Activated naive CD4-positive, alpha-beta T cell treated with anti-CD3 and anti-CD28 coated beads, Interleukin-2, amount 50 U/mL, for 72 hours (primary cell): ENCODE measurements around the gene ACP1. TPM values are rescaled to one million over a fixed set of nuclear protein-coding genes. Genes with fewer than 3 reads are reported as not detected.

ENCODE experiments used
- ATAC-seq, 2 donors: fragments of 150-1000 bp; cut with Tn5 transposase; 2 replicates each; pipeline ENCODE4 v1.10.0; 2021; ENCODE audit warnings: mild to moderate bottlenecking in 2 of 2, moderate library complexity in 2 of 2
- DNase-seq, 2 donors: peaks; one replicate each; pipeline ENCODE4 v3.0.0; 2021 to 2022; ENCODE audit warnings: low spot score in 2 of 2
- H3K27ac Mint-ChIP-seq, 2 donors: one replicate each; pipeline ENCODE4 v1.8.0; 2022; ENCODE audit warnings: mild to moderate bottlenecking in 2 of 2, mixed read lengths in 2 of 2
- H3K36me3 Mint-ChIP-seq, 2 donors: one replicate each; pipeline ENCODE4 v1.8.0; 2022; ENCODE audit warnings: mixed read lengths in 2 of 2
- H3K9me3 Mint-ChIP-seq, 2 donors: one replicate each; pipeline ENCODE4 v1.8.0; 2022; ENCODE audit warnings: mixed read lengths in 2 of 2
- total RNA-seq, 2 donors: library from RNA; stranded (reverse); gene quantifications; one replicate each; pipeline ENCODE4 v1.2.3, GENCODE V29; 2022

The ACP1 gene
- total RNA-seq, result 100 to 1,000 TPM; 129 to 130 TPM

GRCh38 chr2:264493-265468, at the start of gene ACP1:
TSS of gene ACP1 (plus strand) at chr2:264947. CDS start at chr2:264965, 18 bp downstream.
- ATAC-seq (peak; percentile 87 to 91), DNase-seq (peak; percentile 91 to 97)
- Mint-ChIP-seq H3K36me3 (peaks cover 1 to 19% of the 10 kb centered on the region in 2 donors), H3K9me3 (no peaks in the 10 kb centered on the region), H3K27ac (peak within 1 kb of the TSS; percentile 92 to 95)

DNA sequence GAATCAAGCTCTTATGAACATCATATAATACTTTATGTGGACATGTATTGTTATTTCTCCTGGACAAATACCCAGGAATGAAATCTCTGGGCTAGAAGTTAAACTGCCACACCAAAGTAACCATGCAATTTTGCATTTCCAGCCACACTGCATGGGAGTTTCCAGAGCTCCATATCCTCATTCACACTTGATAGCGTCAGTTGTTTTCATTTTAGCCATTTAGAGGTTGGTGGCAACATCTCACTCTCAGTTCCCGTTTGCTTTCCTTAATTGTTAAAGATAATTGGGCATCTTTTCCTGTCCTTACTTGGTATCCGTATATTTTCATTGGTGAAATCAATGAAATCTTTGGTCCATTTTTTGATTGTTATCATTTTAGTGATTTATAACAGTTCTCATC, 48.7 kb upstream of the ACP1 start:
- peaks cover 0 to 6% of the 10 kb centered on the region in 2 donors for H3K36me3 Mint-ChIP-seq
- no peak for ATAC-seq
- H3K9me3 Mint-ChIP-seq, result no peaks in the 10 kb centered on the region
- no peak for DNase-seq
- H3K27ac Mint-ChIP-seq, result no peak overlapping the region

GRCh38 chr2:223451-223850, 41.3 kb upstream of the ACP1 start:
- DNase-seq (no peak), ATAC-seq (no peak)
- peaks cover 0 to 14% of the 10 kb centered on the region in 2 donors for H3K36me3 Mint-ChIP-seq
- H3K9me3 Mint-ChIP-seq, result no peaks in the 10 kb centered on the region
- no peak overlapping the region for H3K27ac Mint-ChIP-seq

- peaks cover 0 to 14% of the 10 kb centered on the region in 2 donors for H3K36me3 Mint-ChIP-seq
- no peak overlapping the region for H3K27ac Mint-ChIP-seq
- DNase-seq (no peak), ATAC-seq (no peak)
- H3K9me3 Mint-ChIP-seq, result no peaks in the 10 kb centered on the region
Measured at GRCh38 chr2:223971-224760, 40.6 kb upstream of the ACP1 start.

GRCh38 chr2:228115-228514, 36.6 kb upstream of the ACP1 start:
- H3K36me3 Mint-ChIP-seq, result peaks cover 0 to 14% of the 10 kb centered on the region in 2 donors
- H3K9me3 Mint-ChIP-seq, result no peaks in the 10 kb centered on the region
- ATAC-seq (no peak), DNase-seq (no peak)
- no peak overlapping the region for H3K27ac Mint-ChIP-seq

GRCh38 chr2:228518-229278, 36.0 kb upstream of the ACP1 start:
- Mint-ChIP-seq H3K9me3 (no peaks in the 10 kb centered on the region), H3K36me3 (peaks cover 0 to 14% of the 10 kb centered on the region in 2 donors), H3K27ac (no peak overlapping the region)
- DNase-seq, result no peak
- ATAC-seq, result no peak

DNA sequence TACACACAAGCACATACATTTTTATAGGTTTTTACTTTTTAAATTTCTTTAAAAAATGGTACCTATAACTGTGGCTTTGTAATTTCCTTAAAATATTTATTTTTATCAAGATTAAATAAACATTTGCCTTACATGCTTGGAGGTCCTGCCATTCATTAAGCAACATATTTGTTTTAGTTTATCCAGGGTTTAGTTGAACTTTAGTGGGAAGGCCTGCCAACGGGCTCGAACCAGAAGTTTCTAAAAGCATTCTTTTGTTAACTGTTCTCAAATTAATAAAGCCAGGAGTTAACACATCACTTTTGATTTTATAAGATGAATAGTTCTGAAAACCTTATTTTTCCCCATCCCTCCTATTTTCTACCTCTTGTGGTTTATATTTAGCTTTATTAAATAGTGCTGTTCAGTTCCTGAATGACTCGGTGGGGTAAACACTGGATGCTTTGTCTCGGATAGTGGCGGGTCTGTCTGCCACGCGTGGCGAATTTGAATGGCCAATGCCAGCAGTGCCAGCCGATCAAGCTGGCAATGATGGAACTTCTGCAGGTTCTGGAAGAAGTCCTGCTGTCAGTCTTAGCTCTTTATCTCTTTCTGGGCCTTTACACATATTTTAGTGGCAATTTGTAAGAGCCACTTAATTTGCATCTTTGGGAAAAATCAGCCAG, 33.1 kb upstream of the ACP1 start:
- DNase-seq (no peak), ATAC-seq (no peak)
- H3K36me3 Mint-ChIP-seq, result peaks cover 0 to 16% of the 10 kb centered on the region in 2 donors
- H3K9me3 Mint-ChIP-seq, result no peaks in the 10 kb centered on the region
- no peak overlapping the region for H3K27ac Mint-ChIP-seq

- H3K27ac Mint-ChIP-seq, result no peak overlapping the region
- DNase-seq, result no peak
- H3K36me3 Mint-ChIP-seq, result peaks cover 0 to 10% of the 10 kb centered on the region in 2 donors
- no peak for ATAC-seq
- H3K9me3 Mint-ChIP-seq, result no peaks in the 10 kb centered on the region
Measured at GRCh38 chr2:233030-233429, 31.7 kb upstream of the ACP1 start.

GRCh38 chr2:234421-234820, 30.3 kb upstream of the ACP1 start:
- H3K9me3 Mint-ChIP-seq, result no peaks in the 10 kb centered on the region
- peaks cover 0 to 16% of the 10 kb centered on the region in 2 donors for H3K36me3 Mint-ChIP-seq
- ATAC-seq, result no peak
- DNase-seq, result no peak
- no peak overlapping the region for H3K27ac Mint-ChIP-seq

DNA sequence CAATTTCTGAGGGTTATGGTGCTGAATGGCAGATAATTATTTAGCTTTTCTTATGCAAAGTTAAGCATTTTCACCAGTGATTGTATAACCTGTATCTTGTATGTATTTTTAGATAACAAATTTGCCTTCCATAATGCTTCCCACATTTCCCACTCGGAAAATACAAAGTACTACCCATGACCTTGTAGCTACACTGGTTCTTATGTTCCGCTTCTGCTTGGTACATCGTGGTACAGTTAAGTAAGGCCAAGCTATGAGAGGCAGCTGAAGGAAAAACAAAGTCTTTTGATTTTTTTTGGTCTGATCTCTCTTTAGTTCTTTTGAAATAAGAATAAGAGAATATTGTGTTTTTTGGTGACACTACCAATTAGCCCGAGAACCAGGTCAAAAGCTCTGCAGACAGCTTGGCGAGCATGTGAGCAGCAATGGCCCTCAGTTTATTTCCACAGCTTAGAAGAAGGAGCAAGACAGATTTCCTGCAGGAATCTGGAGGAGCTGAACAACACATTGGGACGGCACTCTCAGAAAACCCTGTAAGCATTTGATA, 27.7 kb upstream of the ACP1 start:
- Mint-ChIP-seq H3K36me3 (peaks cover 14 to 25% of the 10 kb centered on the region in 2 donors), H3K27ac (no peak overlapping the region), H3K9me3 (no peaks in the 10 kb centered on the region)
- DNase-seq (no peak), ATAC-seq (no peak)

DNA sequence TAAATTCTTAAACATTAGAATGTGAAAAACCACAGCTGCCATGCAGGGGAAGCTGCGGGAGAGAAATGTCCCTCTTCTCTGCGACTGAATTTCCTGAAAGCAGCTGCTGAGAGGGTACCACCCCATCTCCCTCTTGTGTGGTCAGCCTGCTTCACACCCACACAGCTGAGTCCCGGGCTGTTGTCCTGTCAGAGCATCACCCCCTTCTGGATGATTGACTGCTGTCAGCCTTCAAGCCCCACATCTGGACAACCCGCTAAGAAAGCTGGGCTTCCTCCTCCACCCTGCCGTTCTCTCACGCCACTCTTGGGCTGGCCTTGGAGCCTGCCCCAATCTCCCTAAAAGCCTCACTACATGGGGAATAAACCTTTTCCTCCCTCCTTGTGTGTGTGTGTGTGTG, 26.9 kb upstream of the ACP1 start:
- no peaks in the 10 kb centered on the region for H3K9me3 Mint-ChIP-seq
- no peak for DNase-seq
- no peak overlapping the region for H3K27ac Mint-ChIP-seq
- no peak for ATAC-seq
- H3K36me3 Mint-ChIP-seq, result peaks cover 22 to 31% of the 10 kb centered on the region in 2 donors

GRCh38 chr2:238431-238830, 26.3 kb upstream of the ACP1 start:
- Mint-ChIP-seq H3K27ac (no peak overlapping the region), H3K36me3 (peaks cover 27 to 32% of the 10 kb centered on the region in 2 donors), H3K9me3 (no peaks in the 10 kb centered on the region)
- no peak for ATAC-seq
- DNase-seq, result no peak

- H3K27ac Mint-ChIP-seq, result no peak overlapping the region
- peaks cover 29 to 31% of the 10 kb centered on the region in 2 donors for H3K36me3 Mint-ChIP-seq
- no peaks in the 10 kb centered on the region for H3K9me3 Mint-ChIP-seq
- DNase-seq (no peak), ATAC-seq (no peak)
Measured at GRCh38 chr2:238869-239268, 25.9 kb upstream of the ACP1 start.

DNA sequence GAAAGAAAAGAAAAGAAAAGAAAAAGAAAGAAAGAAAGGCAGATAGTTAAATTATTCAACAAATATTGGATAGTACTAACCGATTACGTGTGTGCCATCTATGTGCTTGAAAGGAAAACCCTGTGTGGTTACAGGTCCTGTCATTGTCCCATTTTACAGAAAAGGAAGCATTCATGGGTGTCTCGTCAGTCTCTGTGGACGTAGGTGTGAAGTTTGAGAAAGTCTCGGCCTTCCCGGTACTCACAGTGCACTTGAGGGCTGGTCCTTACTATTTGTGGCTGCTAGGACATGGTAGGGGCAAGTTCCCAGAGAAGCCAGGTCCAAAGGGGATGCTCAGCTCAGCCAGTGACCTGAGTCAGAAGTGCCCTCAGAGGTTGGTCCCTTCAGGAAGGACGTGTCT, 20.2 kb upstream of the ACP1 start:
- no peak for DNase-seq
- no peaks in the 10 kb centered on the region for H3K9me3 Mint-ChIP-seq
- no peak overlapping the region for H3K27ac Mint-ChIP-seq
- ATAC-seq, result no peak
- peaks cover 16 to 31% of the 10 kb centered on the region in 2 donors for H3K36me3 Mint-ChIP-seq

GRCh38 chr2:246489-247144, 18.1 kb upstream of the ACP1 start:
- DNase-seq, result peak in 1 of 2 donors; percentile 26

More at GRCh38 chr2:246489-247144, 18.1 kb upstream of the ACP1 start:
- H3K9me3 Mint-ChIP-seq, result no peaks in the 10 kb centered on the region
- no peak overlapping the region for H3K27ac Mint-ChIP-seq
- H3K36me3 Mint-ChIP-seq, result peaks cover 7 to 17% of the 10 kb centered on the region in 2 donors
- peak in 1 of 2 donors; percentile 39 for ATAC-seq
